Muscle of back (tissue), 13 donors: ENCODE results near the gene CRKL. TPM values are rescaled to one million over a fixed set of nuclear protein-coding genes. Genes with fewer than 3 reads are reported as not detected.
"Not testable (repeated sequence)": the region's sequence is repeated elsewhere in the genome, so short reads cannot be mapped to it uniquely, and the experiment has no call there.

Experiments
- DNase-seq, 3 donors: peaks; one replicate each; pipeline versions ENCODE4 v3.0.0 to v3.0.0-alpha.2; 2013
- long read RNA-seq, 9 donors: transcript quantifications; one replicate each; lab custom pipeline, GENCODE V29; 2026
- polyA plus RNA-seq, 10 donors: library from polyadenylated mRNA; unstranded; fragments of 120-200 nt; gene quantifications; one replicate each; pipeline ENCODE4 v1.2.1, GENCODE V29; 2013; ENCODE audit not compliant: insufficient read length in 10 of 10

The CRKL gene
- 10 to 100 TPM; 41.0 to 61.2 (median 47.1) TPM for polyA plus RNA-seq
- long read RNA-seq, donor 1, full-length matches to known transcripts, result 18 of 25 reads
- long read RNA-seq, donor 1, partial matches to known transcripts, result 7 of 25 reads
- long read RNA-seq, donor 1, other reads (novel, unspliced or antisense), result 0 of 25 reads
- long read RNA-seq, donor 2, full-length matches to known transcripts, result 8 of 14 reads
- long read RNA-seq, donor 2, partial matches to known transcripts, result 6 of 14 reads
- long read RNA-seq, donor 2, other reads (novel, unspliced or antisense), result 0 of 14 reads
- long read RNA-seq, donor 3, result 0 reads
- long read RNA-seq, donor 4, full-length matches to known transcripts, result 12 of 12 reads
- long read RNA-seq, donor 4, partial matches to known transcripts, result 0 of 12 reads
- long read RNA-seq, donor 4, other reads (novel, unspliced or antisense), result 0 of 12 reads
- long read RNA-seq, donor 5, full-length matches to known transcripts, result 20 of 46 reads
- long read RNA-seq, donor 5, partial matches to known transcripts, result 26 of 46 reads
- long read RNA-seq, donor 5, other reads (novel, unspliced or antisense), result 0 of 46 reads
- long read RNA-seq, donor 6, full-length matches to known transcripts, result 14 of 31 reads
- long read RNA-seq, donor 6, partial matches to known transcripts, result 17 of 31 reads
- long read RNA-seq, donor 6, other reads (novel, unspliced or antisense), result 0 of 31 reads
- long read RNA-seq, donor 7, full-length matches to known transcripts, result 15 of 27 reads
- long read RNA-seq, donor 7, partial matches to known transcripts, result 12 of 27 reads
- long read RNA-seq, donor 7, other reads (novel, unspliced or antisense), result 0 of 27 reads
- long read RNA-seq, donor 8, full-length matches to known transcripts, result 15 of 32 reads
- long read RNA-seq, donor 8, partial matches to known transcripts, result 17 of 32 reads
- long read RNA-seq, donor 8, other reads (novel, unspliced or antisense), result 0 of 32 reads
- long read RNA-seq, donor 9, result 0 reads

DNA sequence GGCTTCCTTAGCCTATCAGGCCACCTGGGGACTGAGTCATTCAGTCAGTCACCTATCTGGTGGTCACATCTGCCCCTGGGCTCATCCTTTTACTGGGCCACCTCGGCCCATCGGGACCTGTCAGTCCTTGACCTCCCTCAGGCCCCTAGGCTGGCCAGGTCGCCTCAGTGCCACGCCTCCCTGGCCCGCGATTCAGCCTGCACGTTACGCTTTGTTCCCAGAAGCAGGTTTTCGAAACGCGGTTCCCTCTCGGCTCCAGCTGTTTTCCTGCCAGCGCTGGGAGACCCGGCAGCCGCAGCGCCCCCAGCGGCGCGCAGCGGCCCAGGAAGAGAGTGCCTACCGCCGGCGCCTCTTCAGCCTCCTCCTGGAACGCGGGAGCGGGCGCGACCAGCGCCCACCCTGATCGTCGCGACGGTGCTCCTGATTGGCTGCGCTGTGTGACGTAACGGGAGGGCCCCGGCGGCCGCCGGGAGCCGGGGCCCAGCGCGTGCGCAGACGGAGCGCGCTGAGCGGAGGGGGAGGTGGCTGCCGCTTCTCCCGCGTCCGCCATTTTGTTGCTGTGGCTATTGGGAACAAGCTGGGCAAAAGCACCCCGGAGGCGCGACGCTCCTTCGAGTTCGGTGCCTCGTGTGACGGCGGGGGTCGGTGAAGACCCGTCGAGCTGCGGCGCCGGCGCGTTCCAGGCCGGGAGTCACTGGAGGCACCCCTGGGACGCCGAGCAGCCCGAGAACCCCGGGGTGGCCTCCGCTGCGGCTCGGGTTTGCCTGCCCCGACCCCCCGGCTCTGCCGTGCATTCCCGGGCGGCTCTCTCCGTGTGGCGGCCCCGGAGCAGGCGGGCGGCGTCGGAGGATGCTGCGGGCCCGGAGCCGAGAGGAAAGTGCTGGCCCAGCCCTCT is at the start of gene CRKL:
CRKL (plus strand) TSS at position 492 of the 895 bp plus-strand sequence. CDS start 528 bp downstream, outside the sequence.
- peak; percentile 98 to 99 (median 99) for DNase-seq

- peak in 1 of 3 donors; percentile 45 for DNase-seq
These were observed 48.9 kb upstream of the CRKL start for GRCh38 chr22:20868025-20868962.

DNA sequence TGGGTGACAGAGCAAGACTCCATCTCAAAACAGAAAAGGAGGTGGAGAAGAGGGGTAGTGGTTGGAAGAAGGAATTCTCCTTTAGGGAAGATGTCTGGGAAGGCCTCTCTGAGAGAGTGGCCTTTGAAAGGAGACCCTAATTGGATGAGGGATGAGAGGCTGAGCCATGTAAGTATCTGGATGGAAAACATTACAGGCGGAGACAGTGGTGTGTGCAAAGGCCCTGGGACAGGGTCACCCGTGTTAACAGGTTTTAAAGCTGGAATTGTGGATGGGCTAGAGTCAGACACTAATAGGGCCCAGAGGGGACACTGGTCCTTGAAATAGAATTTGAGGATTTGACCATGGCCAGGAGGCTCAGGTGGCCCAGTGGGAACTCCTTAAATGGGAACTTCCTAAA is 48.0 kb upstream of the CRKL start:
- DNase-seq, result no peak

- no peak for DNase-seq
These were observed 44.0 kb upstream of the CRKL start for GRCh38 chr22:20873214-20873613.

GRCh38 chr22:20875296-20875695 is 41.9 kb upstream of the CRKL start:
- DNase-seq, result no peak

DNA sequence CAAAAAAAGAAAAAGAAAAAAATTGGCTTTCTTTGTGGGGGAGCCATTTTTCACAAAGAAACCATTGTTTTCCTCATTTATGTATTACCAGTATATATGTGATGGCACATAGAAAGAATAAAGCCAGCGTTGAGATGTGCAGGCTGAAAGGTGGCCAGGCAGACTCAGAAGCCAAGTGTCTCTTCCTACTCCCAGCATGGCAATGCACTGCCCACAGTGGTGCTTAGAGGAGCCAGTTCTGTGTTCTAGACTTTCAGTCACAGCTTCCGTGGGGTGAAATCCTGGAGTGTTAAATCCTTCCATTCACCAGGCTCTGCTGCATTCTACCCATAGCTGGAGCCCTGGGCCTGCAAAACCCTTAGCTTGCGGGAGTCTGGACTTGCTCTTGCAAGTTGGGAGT is 39.5 kb upstream of the CRKL start:
- no peak for DNase-seq

DNA sequence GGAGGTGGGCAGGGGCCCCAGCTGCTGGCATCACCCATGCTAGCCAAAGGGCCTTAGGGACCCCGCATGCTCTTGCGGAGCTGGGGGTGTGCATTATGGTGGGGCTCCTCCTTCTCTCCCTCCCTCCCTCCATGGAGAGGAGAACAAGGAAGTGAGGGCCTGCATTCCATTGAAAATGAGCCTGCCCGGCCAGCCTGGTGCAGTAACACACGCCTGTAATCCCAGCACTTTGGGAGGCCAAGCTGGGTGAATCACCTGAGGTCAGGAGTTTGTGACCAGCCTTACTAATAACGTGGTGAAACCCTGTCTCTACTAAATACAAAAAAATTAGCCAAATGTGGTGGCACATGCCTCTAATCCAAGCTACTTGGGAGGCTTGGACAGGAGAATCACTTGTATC is 36.0 kb upstream of the CRKL start:
- DNase-seq, result no peak

GRCh38 chr22:20881869-20882815 is 35.1 kb upstream of the CRKL start:
- no peak for DNase-seq

DNA sequence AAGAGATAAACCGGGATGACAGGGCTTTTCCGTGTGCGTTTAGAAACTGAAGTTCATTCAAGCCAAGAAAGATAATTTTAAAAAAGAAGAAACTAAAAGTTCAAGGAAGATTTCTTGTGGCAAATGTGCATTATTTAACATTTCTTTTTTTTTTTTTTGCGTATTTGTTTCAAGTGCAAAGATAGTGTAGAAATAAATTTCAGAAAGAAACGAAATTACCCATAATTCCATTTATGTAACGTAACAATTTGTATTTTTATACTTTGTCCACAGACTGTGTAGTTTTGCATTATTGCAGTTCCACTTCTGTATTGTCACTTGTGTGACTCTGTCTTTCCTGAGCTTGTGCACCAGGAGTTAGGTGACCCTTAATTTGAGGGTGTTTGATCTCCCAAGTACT is 34.4 kb upstream of the CRKL start:
- no peak for DNase-seq

DNA sequence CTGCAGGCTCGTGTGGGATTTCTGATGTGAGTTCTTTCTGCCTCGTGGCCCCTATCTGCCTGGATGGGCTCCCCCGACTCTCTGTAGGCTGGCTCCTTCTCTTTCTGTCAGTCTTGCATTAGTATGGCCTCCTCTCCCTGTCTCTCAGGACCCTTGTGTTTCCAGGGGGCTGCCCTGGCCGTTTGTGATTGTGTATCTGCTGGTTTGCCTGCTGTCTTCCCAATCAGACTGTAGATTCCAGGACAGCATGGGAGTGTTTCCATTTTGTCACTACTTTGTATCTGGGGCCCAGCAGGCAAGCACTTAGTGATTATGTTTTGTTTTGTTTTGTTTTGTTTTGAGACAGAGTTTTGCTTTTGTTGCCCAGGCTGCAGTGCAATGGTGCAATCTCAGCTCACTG is 32.8 kb upstream of the CRKL start:
- no peak for DNase-seq

- peak in 1 of 3 donors; percentile 8 for DNase-seq
These were observed 32.1 kb upstream of the CRKL start for GRCh38 chr22:20885017-20885556.

GRCh38 chr22:20885557-20886323 is 31.5 kb upstream of the CRKL start:
- peak; percentile 30 to 68 (median 49) for DNase-seq

DNA sequence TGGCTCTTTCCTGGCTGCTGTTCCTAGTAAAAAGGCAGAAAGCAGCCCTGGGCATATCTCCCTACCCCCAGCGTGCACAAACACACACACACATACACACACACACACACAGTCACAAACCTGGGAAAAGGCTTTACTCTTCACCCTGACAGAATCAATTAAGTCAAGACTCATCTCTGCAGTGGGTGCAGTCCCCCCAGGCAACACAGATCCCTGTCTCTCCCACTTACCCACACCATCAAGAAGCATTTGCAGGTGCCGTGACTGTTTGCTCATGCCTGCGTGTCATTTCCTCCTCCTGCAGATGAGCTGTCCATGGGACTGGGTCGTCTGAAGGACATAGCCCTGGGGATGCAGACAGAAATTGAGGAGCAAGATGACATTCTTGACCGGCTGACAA is 29.8 kb upstream of the CRKL start:
- no peak for DNase-seq

- no peak for DNase-seq
These were observed 28.0 kb upstream of the CRKL start for GRCh38 chr22:20889025-20889704.

- no peak for DNase-seq
These were observed 27.2 kb upstream of the CRKL start for GRCh38 chr22:20889904-20890540.

DNA sequence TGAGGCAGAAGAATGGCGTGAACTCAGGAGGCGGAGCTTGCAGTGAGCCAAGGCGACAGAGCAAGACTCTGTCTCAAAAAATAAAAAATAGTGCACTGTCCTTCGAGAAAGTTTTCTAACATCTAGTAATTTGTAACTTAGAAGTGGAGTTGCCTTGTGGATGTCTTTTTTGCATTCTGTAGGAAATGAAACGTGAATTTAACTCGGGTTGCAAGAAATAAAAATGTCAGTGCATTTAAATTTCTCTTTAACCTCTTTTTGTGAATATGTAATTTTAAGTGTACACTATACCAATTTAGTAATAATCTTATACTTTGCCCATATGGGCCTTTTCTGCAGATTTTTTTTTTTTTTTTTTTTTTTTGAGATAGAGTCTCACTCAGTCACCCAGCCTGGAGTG is 26.2 kb upstream of the CRKL start:
- no peak for DNase-seq

DNA sequence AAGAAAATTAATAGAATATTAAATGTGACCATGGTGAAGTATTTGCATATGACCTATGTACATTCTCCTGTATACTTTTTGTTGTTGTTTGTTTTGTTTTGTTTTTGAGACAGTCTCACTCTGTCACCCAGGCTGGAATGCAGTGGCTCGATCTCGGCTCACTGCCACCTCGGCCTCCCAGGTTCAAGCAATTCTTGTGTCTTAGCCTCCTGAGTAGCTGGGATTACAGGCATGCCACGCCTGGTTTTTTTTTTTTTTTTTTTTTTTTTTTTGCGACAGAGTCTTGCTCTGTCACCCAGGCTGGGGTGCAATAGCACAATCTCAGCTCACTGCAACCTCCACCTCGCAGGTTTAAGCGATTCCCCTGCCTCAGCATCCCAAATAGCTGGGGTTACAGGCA is 19.5 kb upstream of the CRKL start:
- DNase-seq, result not testable (repeated sequence)
